ENCODE measurements around the gene TNRC6C.

GRCh38 chr17:78135858-78136500 is 177.5 kb downstream of the TNRC6C start:
- TF ChIP-seq REST (tag by site-specific recombination; IDR thresholded peaks at IDR 0.05) (no peak), ZNF274 (IDR thresholded peaks at IDR 0.05; ENCODE audit: low read length) (no peak), ZNF274 (tag by site-specific recombination; IDR thresholded peaks at IDR 0.05; ENCODE audit: borderline replicate concordance) (no peak), CTCF (tag by site-specific recombination; IDR thresholded peaks at IDR 0.05) (no peak), AEBP2 (tag by site-specific recombination; IDR thresholded peaks at IDR 0.05; ENCODE audit: borderline replicate concordance) (no peak), ATF2 (tag by site-specific recombination; IDR thresholded peaks at IDR 0.05; ENCODE audit: low read depth) (no peak), ZNF785 (tag by site-specific recombination; IDR thresholded peaks at IDR 0.05) (no peak), ELK4 (IDR thresholded peaks at IDR 0.05; ENCODE audit: borderline replicate concordance, low read depth, low read length) (no peak), MYNN (tag by site-specific recombination; IDR thresholded peaks at IDR 0.05; ENCODE audit: borderline replicate concordance) (no peak), TRIM28 (IDR thresholded peaks at IDR 0.05; ENCODE audit: borderline replicate concordance, low read length) (no peak), ZXDB (tag by site-specific recombination; IDR thresholded peaks at IDR 0.05) (no peak), ZNF704 (tag by site-specific recombination; IDR thresholded peaks at IDR 0.05) (no peak), REPIN1 (tag by site-specific recombination; IDR thresholded peaks at IDR 0.05; ENCODE audit: low read depth) (no peak), SP3 (tag by site-specific recombination; IDR thresholded peaks at IDR 0.05) (no peak)

Measured in HEK293 (cell line).